Effector memory CD4-positive, alpha-beta T cell (primary cell): ENCODE data around the gene KIF20B.
"Not testable (repeated sequence)": the region's sequence is repeated elsewhere in the genome, so short reads cannot be mapped to it uniquely, and the experiment has no call there.

Experiments used
- DNase-seq, 3 donors: peaks; one replicate each; pipeline ENCODE4 v3.0.0-alpha.2; 2020
- H3K27ac ChIP-seq: 2 replicates; pipeline ENCODE4 v1.7.0; 2013; ENCODE audit warnings: mild to moderate bottlenecking, low read length, moderate library complexity; ENCODE audit not compliant: insufficient read depth, poor library complexity, severe bottlenecking
- H3K27me3 ChIP-seq: replicated peaks from 2 replicates; pipeline ENCODE4 v1.7.0; 2013; ENCODE audit warnings: mild to moderate bottlenecking, low read length; ENCODE audit not compliant: insufficient read depth, control insufficient read depth, poor library complexity, severe bottlenecking
- H3K36me3 ChIP-seq: 2 replicates; pipeline ENCODE4 v1.7.0; 2013; ENCODE audit warnings: mild to moderate bottlenecking, low read length, moderate library complexity; ENCODE audit not compliant: control insufficient read depth, insufficient read depth
- H3K4me1 ChIP-seq: 2 replicates; pipeline ENCODE4 v1.7.0; 2013; ENCODE audit warnings: low read length, mild to moderate bottlenecking; ENCODE audit not compliant: control insufficient read depth, insufficient read depth, poor library complexity, severe bottlenecking
- H3K4me3 ChIP-seq: 2 replicates; pipeline ENCODE4 v1.7.0; 2013; ENCODE audit warnings: low read length, low read depth, mild to moderate bottlenecking; ENCODE audit not compliant: insufficient read depth, poor library complexity, severe bottlenecking
- H3K9me3 ChIP-seq: 2 replicates; pipeline ENCODE4 v1.7.0; 2013; ENCODE audit warnings: mild to moderate bottlenecking, low read length, moderate library complexity; ENCODE audit not compliant: control insufficient read depth

Gene KIF20B

GRCh38 chr10:89763671-89764070, 62.3 kb downstream of the KIF20B start:
- H3K27me3 ChIP-seq, H3K9me3 ChIP-seq, H3K36me3 ChIP-seq: not testable (repeated sequence)

GRCh38 chr10:89771684-89772083, 70.3 kb downstream of the KIF20B start:
- no peaks in the 10 kb centered on the region for H3K27me3 ChIP-seq
- H3K9me3 ChIP-seq, result no peaks in the 10 kb centered on the region
- no peak for DNase-seq
- no peak overlapping the region for H3K4me3 ChIP-seq
- H3K4me1 ChIP-seq, result no peaks in the 10 kb centered on the region
- H3K36me3 ChIP-seq, result no peaks in the 10 kb centered on the region
- H3K27ac ChIP-seq, result no peak overlapping the region

More at GRCh38 chr10:89763671-89764070, 62.3 kb downstream of the KIF20B start:
- H3K27ac ChIP-seq, DNase-seq, H3K4me1 ChIP-seq, H3K4me3 ChIP-seq: not testable (repeated sequence)

DNA sequence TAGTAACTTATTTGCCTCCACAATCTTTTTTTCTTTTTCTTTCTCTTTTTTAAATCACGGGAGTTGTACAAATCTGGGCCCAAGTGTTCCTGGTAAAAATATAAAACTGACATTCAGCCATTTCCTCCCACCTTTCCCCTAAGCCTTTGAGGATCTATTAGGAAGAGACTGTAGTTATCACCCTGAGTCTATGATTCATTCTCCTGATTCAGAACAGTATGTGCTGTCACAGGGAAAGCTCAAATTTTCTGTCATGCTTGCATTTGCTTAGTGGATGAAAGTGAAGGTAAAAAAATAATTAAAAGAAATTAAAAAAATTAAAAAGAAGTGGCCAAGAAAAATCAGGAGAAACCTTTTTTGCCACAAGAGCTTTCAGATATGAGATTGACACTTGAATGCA, 71.7 kb downstream of the KIF20B start:
- Histone ChIP-seq H3K9me3 (no peaks in the 10 kb centered on the region), H3K4me1 (no peaks in the 10 kb centered on the region), H3K27me3 (no peaks in the 10 kb centered on the region), H3K36me3 (no peaks in the 10 kb centered on the region), H3K27ac (no peak overlapping the region), H3K4me3 (no peak overlapping the region)
- no peak for DNase-seq

DNA sequence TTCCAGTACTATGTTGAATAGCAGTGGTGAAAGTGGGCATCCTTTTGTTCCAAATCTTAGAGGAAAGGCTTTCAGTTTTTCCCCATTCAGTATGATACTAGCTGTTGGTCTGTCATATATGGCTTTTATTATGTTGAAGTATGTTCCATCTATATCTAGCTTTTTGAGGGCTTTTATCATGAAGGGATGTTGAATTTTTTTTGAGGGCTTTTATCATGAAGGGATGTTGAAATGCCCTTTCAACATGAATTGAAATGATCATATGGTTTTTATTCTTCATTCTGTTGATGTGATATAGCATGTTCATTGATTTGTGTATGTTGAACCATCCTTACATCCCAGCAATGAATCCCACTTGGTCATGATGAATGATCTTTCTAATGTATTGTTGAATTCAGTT, 75.3 kb downstream of the KIF20B start:
- no peak for DNase-seq
- Histone ChIP-seq H3K4me1 (no peaks in the 10 kb centered on the region), H3K4me3 (no peak overlapping the region), H3K27me3 (no peaks in the 10 kb centered on the region), H3K27ac (no peak overlapping the region), H3K36me3 (no peaks in the 10 kb centered on the region), H3K9me3 (no peaks in the 10 kb centered on the region)

DNA sequence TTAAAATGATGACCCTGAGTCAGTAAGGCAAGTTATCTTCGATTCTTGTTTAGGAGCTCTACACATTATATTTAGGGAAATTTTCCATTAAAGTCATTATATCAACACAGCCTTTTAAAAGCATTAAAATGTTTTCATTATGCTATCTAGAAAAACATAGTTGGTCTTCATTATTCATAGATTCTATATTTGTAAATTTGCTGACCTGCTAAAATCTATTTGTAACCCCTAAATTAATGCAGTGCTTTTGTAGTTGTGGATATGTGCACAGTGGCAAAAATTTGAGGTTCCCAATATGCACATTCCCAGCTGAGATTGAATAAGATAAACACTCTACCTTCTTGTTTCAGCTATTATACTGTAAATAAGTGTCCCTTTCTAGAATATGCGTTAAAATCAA, 81.1 kb downstream of the KIF20B start:
- H3K36me3 ChIP-seq, result no peaks in the 10 kb centered on the region
- H3K4me1 ChIP-seq, result no peaks in the 10 kb centered on the region
- no peaks in the 10 kb centered on the region for H3K27me3 ChIP-seq
- H3K9me3 ChIP-seq, result no peaks in the 10 kb centered on the region
- no peak for DNase-seq
- no peak overlapping the region for H3K4me3 ChIP-seq
- H3K27ac ChIP-seq, result no peak overlapping the region

DNA sequence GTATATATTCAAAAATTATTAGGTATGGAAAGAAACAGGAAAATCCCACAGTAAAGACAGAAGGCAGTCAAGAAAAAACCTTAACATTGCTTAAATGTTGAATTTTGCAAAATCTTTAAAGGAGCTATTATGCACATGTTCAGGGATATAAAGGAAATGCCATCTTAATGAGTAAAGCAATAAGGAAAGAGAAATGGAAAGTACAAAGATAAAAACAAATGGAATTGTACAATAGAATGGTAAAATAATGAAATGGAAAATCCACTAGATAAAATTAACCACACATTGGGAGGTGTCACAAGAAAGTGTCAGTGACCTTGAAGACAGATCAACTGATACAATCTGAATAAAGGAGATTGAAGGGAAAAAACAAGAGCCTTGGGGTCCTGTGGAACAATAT, 82.0 kb downstream of the KIF20B start:
- Histone ChIP-seq H3K27me3 (no peaks in the 10 kb centered on the region), H3K9me3 (no peaks in the 10 kb centered on the region), H3K4me1 (no peaks in the 10 kb centered on the region), H3K4me3 (no peak overlapping the region), H3K27ac (no peak overlapping the region), H3K36me3 (no peaks in the 10 kb centered on the region)
- no peak for DNase-seq

- Histone ChIP-seq H3K27me3 (no peaks in the 10 kb centered on the region), H3K9me3 (no peaks in the 10 kb centered on the region), H3K36me3 (no peaks in the 10 kb centered on the region), H3K4me3 (no peak overlapping the region), H3K4me1 (no peaks in the 10 kb centered on the region), H3K27ac (no peak overlapping the region)
- DNase-seq, result no peak
Measured at GRCh38 chr10:89785095-89785494, 83.7 kb downstream of the KIF20B start.

DNA sequence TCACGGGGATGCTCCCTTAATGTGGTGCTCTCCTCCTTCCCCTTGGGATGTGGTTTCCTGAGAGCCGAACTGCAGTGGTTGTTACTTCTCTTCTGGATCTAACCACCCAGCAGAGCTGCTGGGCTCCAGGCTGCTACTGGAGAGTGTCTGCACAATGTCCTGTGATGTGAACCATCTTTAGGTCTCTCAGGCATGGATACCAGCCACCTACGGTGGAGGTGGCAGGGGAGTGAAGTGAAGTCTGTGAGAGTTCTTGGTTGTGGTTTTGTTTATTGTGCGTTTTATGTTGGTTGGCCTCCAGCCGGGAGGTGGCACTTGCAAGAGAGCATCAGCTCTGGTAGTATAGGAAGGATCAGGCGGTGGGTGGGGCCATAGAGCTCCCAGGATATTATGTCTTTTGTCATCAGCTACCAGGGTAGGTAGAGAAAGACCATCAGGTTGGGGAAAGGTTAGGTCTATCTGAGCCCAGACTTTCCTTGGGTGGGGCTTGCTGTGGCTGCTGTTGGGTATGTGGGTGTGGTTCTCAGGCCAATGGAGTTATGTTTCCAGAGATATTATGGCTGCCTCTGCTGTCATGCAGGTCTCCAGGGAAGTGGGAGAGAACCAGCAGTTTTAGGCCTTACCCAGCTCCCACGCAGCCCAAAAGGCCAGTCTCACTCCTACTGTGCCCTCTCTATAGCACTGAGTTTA, 87.9 kb downstream of the KIF20B start:
- no peaks in the 10 kb centered on the region for H3K27me3 ChIP-seq
- no peak for DNase-seq
- no peaks in the 10 kb centered on the region for H3K4me1 ChIP-seq
- H3K36me3 ChIP-seq, result no peaks in the 10 kb centered on the region
- no peak overlapping the region for H3K4me3 ChIP-seq
- no peaks in the 10 kb centered on the region for H3K9me3 ChIP-seq
- H3K27ac ChIP-seq, result no peak overlapping the region

DNA sequence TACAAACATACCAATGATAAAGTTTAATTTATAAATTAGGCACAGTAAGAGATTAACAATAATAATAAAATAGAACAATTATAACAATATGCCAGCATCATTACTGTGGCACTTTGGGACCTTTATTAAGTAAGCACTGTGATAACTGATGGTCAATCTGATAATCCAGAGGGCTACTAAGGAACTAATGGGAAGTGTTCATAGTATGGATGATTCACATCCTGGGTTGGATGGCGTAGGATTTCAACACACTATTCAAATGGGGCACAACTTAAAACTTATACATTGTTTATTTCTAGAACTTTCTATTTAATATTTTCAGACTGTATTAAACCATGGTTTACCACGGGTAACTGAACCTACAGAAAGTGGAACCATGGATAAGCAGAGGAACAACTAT, 90.8 kb downstream of the KIF20B start:
- no peak overlapping the region for H3K27ac ChIP-seq
- DNase-seq, result no peak
- H3K4me1 ChIP-seq, result no peaks in the 10 kb centered on the region
- no peak overlapping the region for H3K4me3 ChIP-seq
- H3K27me3 ChIP-seq, result no peaks in the 10 kb centered on the region
- no peaks in the 10 kb centered on the region for H3K9me3 ChIP-seq
- no peaks in the 10 kb centered on the region for H3K36me3 ChIP-seq

- no peaks in the 10 kb centered on the region for H3K27me3 ChIP-seq
- H3K4me1 ChIP-seq, result no peaks in the 10 kb centered on the region
- H3K4me3 ChIP-seq, result no peak overlapping the region
- H3K36me3 ChIP-seq, result no peaks in the 10 kb centered on the region
- no peak overlapping the region for H3K27ac ChIP-seq
- no peaks in the 10 kb centered on the region for H3K9me3 ChIP-seq
- DNase-seq, result peak in 1 of 3 donors; percentile 12
Measured at GRCh38 chr10:89793649-89794254, 92.4 kb downstream of the KIF20B start.
